GM21737 (cell line): Measurements from ENCODE around the gene ZNF277.

Source experiments
- ATAC-seq: cut with Tn5 transposase; IDR thresholded peaks from one replicate; pipeline ENCODE4 v1.9.1; 2021; ENCODE audit warnings: mild to moderate bottlenecking, moderate library complexity; ENCODE audit not compliant: unreplicated experiment

Gene ZNF277

GRCh38 chr7:112206238-112206990 lies at the start of gene ZNF277, which contains the start of gene DOCK4:
TSS of gene ZNF277 (plus strand) at chr7:112206695. CDS start at chr7:112206717, 22 bp downstream.
TSS of gene DOCK4 (minus strand) at chr7:112206399. CDS start at chr7:112206138, 261 bp downstream.
- peak; percentile 95 for ATAC-seq

GRCh38 chr7:112157072-112157471 lies 49.4 kb upstream of the ZNF277 start:
- ATAC-seq = no peak

- ATAC-seq = no peak
Measured at GRCh38 chr7:112159351-112159750, 47.1 kb upstream of the ZNF277 start.

- no peak for ATAC-seq
Measured at GRCh38 chr7:112160130-112160770, 46.2 kb upstream of the ZNF277 start.

- no peak for ATAC-seq
Measured at GRCh38 chr7:112160771-112161150, 45.7 kb upstream of the ZNF277 start.

- no peak for ATAC-seq
Measured at GRCh38 chr7:112161253-112162141, 45.0 kb upstream of the ZNF277 start.

GRCh38 chr7:112162142-112162766 lies 44.2 kb upstream of the ZNF277 start:
- no peak for ATAC-seq

- no peak for ATAC-seq
Measured at GRCh38 chr7:112162784-112163506, 43.5 kb upstream of the ZNF277 start.

- ATAC-seq = no peak
Measured at GRCh38 chr7:112167147-112167546, 39.3 kb upstream of the ZNF277 start.

GRCh38 chr7:112168915-112169314 lies 37.6 kb upstream of the ZNF277 start:
- no peak for ATAC-seq

- no peak for ATAC-seq
Measured at GRCh38 chr7:112171673-112172072, 34.8 kb upstream of the ZNF277 start.

- ATAC-seq = no peak
Measured at GRCh38 chr7:112172870-112173567, 33.5 kb upstream of the ZNF277 start.

- ATAC-seq = no peak
Measured at GRCh38 chr7:112173568-112173905, 33.0 kb upstream of the ZNF277 start.

- no peak for ATAC-seq
Measured at GRCh38 chr7:112174192-112174591, 32.3 kb upstream of the ZNF277 start.

GRCh38 chr7:112176241-112176640 lies 30.3 kb upstream of the ZNF277 start:
- ATAC-seq = no peak

- ATAC-seq = no peak
Measured at GRCh38 chr7:112176693-112177415, 29.6 kb upstream of the ZNF277 start.

GRCh38 chr7:112180223-112180622 lies 26.3 kb upstream of the ZNF277 start:
- ATAC-seq = no peak

GRCh38 chr7:112182749-112183148 lies 23.7 kb upstream of the ZNF277 start:
- ATAC-seq = no peak

GRCh38 chr7:112183266-112183665 lies 23.2 kb upstream of the ZNF277 start:
- no peak for ATAC-seq
